Aorta (tissue), 5 donors: ENCODE data around the gene KCNK7. TPM values are rescaled to one million over a fixed set of nuclear protein-coding genes. Genes with fewer than 3 reads are reported as not detected.
A peak's percentile ranks its signal among the peaks of the same experiment; 100 is the strongest.

Experiments
- ATAC-seq: fragments of 200-7000 bp; cut with Tn5 transposase; one replicate; pipeline ENCODE4 v1.9.1; 2022; ENCODE audit warnings: moderate library complexity; ENCODE audit not compliant: low FRiP score
- DNase-seq, 2 donors: peaks; one replicate each; pipeline ENCODE4 v3.0.0-alpha.2; 2020
- H3K27ac ChIP-seq, 2 donors: one replicate each; pipeline ENCODE4 v1.5.1; 2013; ENCODE audit warnings: low read length in 2 of 2, mild to moderate bottlenecking in 2 of 2, moderate library complexity in 2 of 2, control low read depth in 1 of 2, inconsistent platforms in 1 of 2, low read depth in 1 of 2
- H3K27me3 ChIP-seq, 2 donors: one replicate each; pipeline ENCODE4 v1.6.1; 2013; ENCODE audit warnings: control low read depth in 1 of 2, low read length in 1 of 2, mild to moderate bottlenecking in 1 of 2, moderate library complexity in 1 of 2; ENCODE audit not compliant: insufficient read depth in 2 of 2, control insufficient read depth in 1 of 2
- H3K36me3 ChIP-seq, 2 donors: one replicate each; pipeline ENCODE4 v1.6.1; 2013; ENCODE audit warnings: control low read depth in 1 of 2, low read length in 1 of 2, mild to moderate bottlenecking in 1 of 2; ENCODE audit not compliant: insufficient read depth in 2 of 2, control insufficient read depth in 1 of 2
- H3K4me1 ChIP-seq, 2 donors: one replicate each; pipeline ENCODE4 v1.6.1; 2013; ENCODE audit warnings: low read length in 2 of 2, control low read depth in 1 of 2, mild to moderate bottlenecking in 1 of 2, moderate library complexity in 1 of 2; ENCODE audit not compliant: insufficient read depth in 2 of 2, control insufficient read depth in 1 of 2
- H3K4me3 ChIP-seq, 2 donors: one replicate each; pipeline ENCODE4 v1.5.1; 2013; ENCODE audit warnings: low read length in 2 of 2, control low read depth in 1 of 2, mild to moderate bottlenecking in 1 of 2
- H3K9me3 ChIP-seq: one replicate; pipeline ENCODE4 v1.6.1; 2013; ENCODE audit warnings: mild to moderate bottlenecking, low read length; ENCODE audit not compliant: control insufficient read depth
- WGBS, 2 donors: extraction: QIAGEN DNeasy Blood & Tissue Kit; methylation state at CpG; one replicate each; pipeline ENCODE4 v1.1.7; 2013; 5-methylcytosine and 5-hydroxymethylcytosine counted together
- intact Hi-C, 2 donors: fragments of 100-400 bp; cut with DNase I; formaldehyde crosslinking; loops; one replicate each; pipeline versions ENCODE4 v1.14.2 to v1.15.0; 2022
- polyA plus RNA-seq, 2 donors: library from polyadenylated mRNA; stranded (reverse); fragments of 200-250 nt; gene quantifications; one replicate each; pipeline ENCODE4 v1.2.3, GENCODE V29; 2013
- total RNA-seq, 2 donors: library from RNA; stranded (reverse); fragmentation: NEBNext Ultra II Directional; extraction: Animal tissue kit (Norgen Biotek cat#: 25700); gene quantifications; one replicate each; pipeline ENCODE4 v1.2.1, GENCODE V29; 2021
- donor health status: healthy with polysubstance abuse.
- donor health status: Bipolar disorder and iron deficiency.
- donor health status: DM: no; HTN: no; CAD: no.
- donor health status: DM: no; HTN: no; CAD: no.
- donor health status: DM: yes; HTN: yes; CAD: no.

KCNK7 gene
- total and polyA plus RNA-seq, 4 donors, result 0.93 to 7.3 (median 1.3) TPM; not detected in 1

GRCh38 chr11:65580031-65580692 lies 15.4 kb downstream of the KCNK7 start:
- no peaks in the 10 kb centered on the region for H3K9me3 ChIP-seq
- DNase-seq, result no peak
- no peak overlapping the region for H3K4me3 ChIP-seq
- H3K27me3 ChIP-seq, result no peaks in the 10 kb centered on the region
- H3K4me1 ChIP-seq, result no peaks in the 10 kb centered on the region
- no peak overlapping the region for H3K27ac ChIP-seq
- no peak for ATAC-seq
- 84 to 85% methylated on average over 18 to 19 of the region's 19 CpGs for WGBS, 2 donors
- H3K36me3 ChIP-seq, result peaks cover 5 to 10% of the 10 kb centered on the region in 2 donors
- intact Hi-C loops, result no loop called here

- no peaks in the 10 kb centered on the region for H3K4me1 ChIP-seq
- peaks cover 5 to 10% of the 10 kb centered on the region in 2 donors for H3K36me3 ChIP-seq
- 81 to 89% methylated on average over 3 to 4 of the region's 4 CpGs for WGBS, 2 donors
- intact Hi-C loops, result loop anchor here in 1 of 2 donors (5.0 kb wide), 1 partner anchor 157 kb away; the partner anchor contains the start of gene NEAT1
- no peaks in the 10 kb centered on the region for H3K27me3 ChIP-seq
- no peaks in the 10 kb centered on the region for H3K9me3 ChIP-seq
- H3K27ac ChIP-seq, result no peak overlapping the region
- ATAC-seq (no peak), DNase-seq (no peak)
- no peak overlapping the region for H3K4me3 ChIP-seq
Measured at GRCh38 chr11:65579291-65579690, 16.3 kb downstream of the KCNK7 start.

GRCh38 chr11:65578667-65579066 lies 16.9 kb downstream of the KCNK7 start:
- Histone ChIP-seq H3K4me1 (no peaks in the 10 kb centered on the region), H3K27me3 (no peaks in the 10 kb centered on the region), H3K9me3 (no peaks in the 10 kb centered on the region), H3K27ac (no peak overlapping the region), H3K4me3 (no peak overlapping the region), H3K36me3 (peaks cover 5 to 8% of the 10 kb centered on the region in 2 donors)
- DNase-seq, result no peak
- WGBS, 2 donors, result 65 to 74% methylated on average over 3 of the region's 3 CpGs
- intact Hi-C loops, result loop anchor here in 1 of 2 donors (5.0 kb wide), 1 partner anchor 156 kb away; the partner anchor contains the start of gene NEAT1
- ATAC-seq, result no peak

- DNase-seq, result no peak
- H3K4me3 ChIP-seq, result no peak overlapping the region
- no peaks in the 10 kb centered on the region for H3K9me3 ChIP-seq
- ATAC-seq, result no peak
- peak overlapping the region in 1 of 2 donors; percentile 59 for H3K27ac ChIP-seq
- H3K4me1 ChIP-seq, result no peaks in the 10 kb centered on the region
- 80 to 86% methylated on average over 7 of the region's 7 CpGs for WGBS, 2 donors
- H3K27me3 ChIP-seq, result no peaks in the 10 kb centered on the region
- peaks cover 5 to 8% of the 10 kb centered on the region in 2 donors for H3K36me3 ChIP-seq
- intact Hi-C loops, result loop anchor here in 1 of 2 donors (5.0 kb wide), 1 partner anchor 156 kb away; the partner anchor contains the start of gene NEAT1
Measured at GRCh38 chr11:65578134-65578533, 17.5 kb downstream of the KCNK7 start.

GRCh38 chr11:65577756-65578109 lies 17.9 kb downstream of the KCNK7 start:
- DNase-seq (no peak), ATAC-seq (no peak)
- Histone ChIP-seq H3K4me3 (peak overlapping the region in 1 of 2 donors; percentile 82), H3K36me3 (peaks cover 5 to 8% of the 10 kb centered on the region in 2 donors), H3K4me1 (no peaks in the 10 kb centered on the region), H3K9me3 (no peaks in the 10 kb centered on the region), H3K27me3 (no peaks in the 10 kb centered on the region), H3K27ac (peak overlapping the region; percentile 14 to 59)
- intact Hi-C loops, result loop anchor here in 1 of 2 donors (2.0 to 5.0 kb wide), 3 partner anchors 15 to 155 kb away; partner anchors contain the start of genes MAP3K11, NEAT1 and PCNX3
- WGBS, 2 donors, result 3 to 9% methylated on average over 8 of the region's 8 CpGs

GRCh38 chr11:65576867-65577755 lies 18.5 kb downstream of the KCNK7 start:
- H3K27me3 ChIP-seq, result no peaks in the 10 kb centered on the region
- no peaks in the 10 kb centered on the region for H3K9me3 ChIP-seq
- H3K4me3 ChIP-seq, result peak overlapping the region; percentile 82 to 84
- intact Hi-C loops, result loop anchor here in 1 of 2 donors (2.0 to 5.0 kb wide), 3 partner anchors 16 to 155 kb away; partner anchors contain the start of genes MAP3K11, NEAT1 and PCNX3
- 1% methylated on average over 13 to 18 of the region's 18 CpGs for WGBS, 2 donors
- H3K4me1 ChIP-seq, result no peaks in the 10 kb centered on the region
- peaks cover 5 to 8% of the 10 kb centered on the region in 2 donors for H3K36me3 ChIP-seq
- H3K27ac ChIP-seq, result peak overlapping the region; percentile 25 to 59
- DNase-seq (peak; percentile 92 to 94), ATAC-seq (peak; percentile 71)

GRCh38 chr11:65576232-65576866 lies 19.3 kb downstream of the KCNK7 start:
- Histone ChIP-seq H3K9me3 (no peaks in the 10 kb centered on the region), H3K27me3 (no peaks in the 10 kb centered on the region), H3K36me3 (peaks cover 0 to 4% of the 10 kb centered on the region in 2 donors), H3K4me1 (no peaks in the 10 kb centered on the region), H3K27ac (peak overlapping the region; percentile 25 to 59), H3K4me3 (peak overlapping the region; percentile 82 to 84)
- no peak for ATAC-seq
- intact Hi-C loops, result loop anchor here in 1 of 2 donors (2.0 to 5.0 kb wide), 3 partner anchors 16 to 154 kb away; partner anchors contain the start of genes MAP3K11, NEAT1 and PCNX3
- no peak for DNase-seq
- WGBS, 2 donors, result 0 to 1% methylated on average over 25 to 26 of the region's 26 CpGs
